HepG2 (cell line): Measurements from ENCODE around the gene DLX4. TPM values are rescaled to one million over a fixed set of nuclear protein-coding genes. Genes with fewer than 3 reads are reported as not detected.

Source experiments
- CCAR2 ChIP-seq: fragments of 200-400 bp; formaldehyde crosslinking; optimal IDR thresholded peaks from 2 replicates; pipeline ENCODE3; 2018; ENCODE audit warnings: low read depth, mild to moderate bottlenecking, low read length, moderate library complexity
- FOXK1 ChIP-seq: sonication (generic); formaldehyde crosslinking; IDR thresholded peaks from 2 replicates; pipeline ENCODE4 v1.4.0; 2020; ENCODE audit warnings: low read depth, missing genetic modification reagents, borderline replicate concordance
- FOXP1 ChIP-seq, 2 experiments: fragments of 450-650 bp in 1 of 2; IDR thresholded peaks; 2 replicates each; pipeline ENCODE4 v1.6.1; 2017 to 2018; ENCODE audit warnings: antibody characterized with exemption in 1 of 2
- GFI1 ChIP-seq: sonication (generic); formaldehyde crosslinking; IDR thresholded peaks from 2 replicates; pipeline ENCODE4 v1.5.0; 2020; ENCODE audit warnings: missing genetic modification reagents, mild to moderate bottlenecking, borderline replicate concordance
- HCFC1 ChIP-seq: fragments of 150-350 bp; IDR thresholded peaks from 2 replicates; pipeline ENCODE4 v1.6.1; 2014; ENCODE audit warnings: low read depth, low read length
- MBNL3 ChIP-seq: fragments of 250-450 bp; sonication (Bioruptor Pico); conservative IDR thresholded peaks from 2 replicates; pipeline ENCODE4 v1.8.0; 2022; ENCODE audit warnings: mild to moderate bottlenecking, inconsistent platforms
- MXI1 ChIP-seq: IDR thresholded peaks from 3 replicates; pipeline ENCODE4 v1.6.1; 2012; ENCODE audit warnings: low read depth, low read length, inconsistent platforms, borderline replicate concordance
- NFIB ChIP-seq: sonication (generic); formaldehyde crosslinking; IDR thresholded peaks from 2 replicates; pipeline ENCODE4 v1.9.0; 2021; ENCODE audit warnings: missing genetic modification reagents, mild to moderate bottlenecking, borderline replicate concordance
- NR1H2 ChIP-seq: sonication (generic); formaldehyde crosslinking; IDR thresholded peaks from 2 replicates; pipeline ENCODE4 v1.8.1; 2022; ENCODE audit warnings: low read depth, missing genetic modification reagents, borderline replicate concordance
- PCBP2 ChIP-seq: fragments of 200-400 bp; formaldehyde crosslinking; optimal IDR thresholded peaks from 2 replicates; pipeline ENCODE3; 2018; ENCODE audit warnings: low read length, low read depth; ENCODE audit not compliant: poor library complexity, severe bottlenecking
- POLR2AphosphoS2 ChIP-seq: IDR thresholded peaks from 2 replicates; pipeline ENCODE4 v1.6.1; 2011; ENCODE audit warnings: low read depth, low read length, improper control_type of control experiment
- RXRB ChIP-seq: IDR thresholded peaks from 2 replicates; pipeline ENCODE4 v1.6.1; 2016; ENCODE audit warnings: borderline replicate concordance, missing genetic modification reagents, missing compliant biosample characterization
- TEAD2 ChIP-seq: sonication (generic); formaldehyde crosslinking; IDR thresholded peaks from 2 replicates; pipeline ENCODE4 v1.9.0; 2021; ENCODE audit warnings: missing genetic modification reagents
- TGIF2 ChIP-seq: IDR thresholded peaks from 2 replicates; pipeline ENCODE4 v1.6.1; 2016; ENCODE audit warnings: control low read depth, missing compliant biosample characterization
- THAP9 ChIP-seq: sonication (generic); formaldehyde crosslinking; IDR thresholded peaks from 2 replicates; pipeline ENCODE4; 2020; ENCODE audit warnings: missing genetic modification reagents, mild to moderate bottlenecking, borderline replicate concordance
- ZBTB7A ChIP-seq: sonication (generic); formaldehyde crosslinking; IDR thresholded peaks from 2 replicates; pipeline ENCODE4 v1.8.0; 2022; ENCODE audit warnings: mild to moderate bottlenecking, missing genetic modification reagents
- ZFP37 ChIP-seq: sonication (generic); formaldehyde crosslinking; IDR thresholded peaks from 2 replicates; pipeline ENCODE4 v1.4.0; 2020; ENCODE audit warnings: missing genetic modification reagents, borderline replicate concordance
- ZNF160 ChIP-seq: sonication (generic); formaldehyde crosslinking; IDR thresholded peaks from 2 replicates; pipeline ENCODE4 v1.8.0; 2022; ENCODE audit warnings: mild to moderate bottlenecking, inconsistent platforms, missing genetic modification reagents
- ZNF24 ChIP-seq: fragments of 450-650 bp; IDR thresholded peaks from 2 replicates; pipeline ENCODE4 v1.6.1; 2017; ENCODE audit warnings: antibody characterized with exemption, mild to moderate bottlenecking
- ZNF883 ChIP-seq: sonication (generic); formaldehyde crosslinking; IDR thresholded peaks from 2 replicates; pipeline ENCODE4 v1.5.1; 2020; ENCODE audit warnings: mild to moderate bottlenecking, missing genetic modification reagents; ENCODE audit errors: not compliant biosample characterization
- polyA plus RNA-seq, 8 experiments: library from polyadenylated mRNA; depleted of rRNA in 3 of 8; stranded (reverse) in 7 of 8; unstranded in 1 of 8; fragments of >200 nt; fragmentation: Illumina TruSeq in 4 of 8; extraction: Trizol in 4 of 8; gene quantifications; 2 replicates each; pipeline versions ENCODE4 v1.2.1 to v1.2.3, GENCODE V29; 2011 to 2016; ENCODE audit warnings: low read depth in 4 of 8, missing spikeins in 1 of 8, mixed read lengths in 1 of 8; ENCODE audit not compliant: insufficient read depth in 1 of 8
- total RNA-seq, 5 experiments: library from RNA; depleted of rRNA; stranded (reverse); fragments of >200 nt; fragmentation: Illumina TruSeq; extraction: Trizol; gene quantifications; 2 replicates each; pipeline ENCODE4 v1.2.3, GENCODE V29; 2016; ENCODE audit warnings: low read depth in 1 of 5

The DLX4 gene
- total and polyA plus RNA-seq, 2 of the 13 experiments (the other 11 are each of a cell fraction or from before 2014, with no cell fraction given): 0.55 to 2.3 TPM

DNA sequence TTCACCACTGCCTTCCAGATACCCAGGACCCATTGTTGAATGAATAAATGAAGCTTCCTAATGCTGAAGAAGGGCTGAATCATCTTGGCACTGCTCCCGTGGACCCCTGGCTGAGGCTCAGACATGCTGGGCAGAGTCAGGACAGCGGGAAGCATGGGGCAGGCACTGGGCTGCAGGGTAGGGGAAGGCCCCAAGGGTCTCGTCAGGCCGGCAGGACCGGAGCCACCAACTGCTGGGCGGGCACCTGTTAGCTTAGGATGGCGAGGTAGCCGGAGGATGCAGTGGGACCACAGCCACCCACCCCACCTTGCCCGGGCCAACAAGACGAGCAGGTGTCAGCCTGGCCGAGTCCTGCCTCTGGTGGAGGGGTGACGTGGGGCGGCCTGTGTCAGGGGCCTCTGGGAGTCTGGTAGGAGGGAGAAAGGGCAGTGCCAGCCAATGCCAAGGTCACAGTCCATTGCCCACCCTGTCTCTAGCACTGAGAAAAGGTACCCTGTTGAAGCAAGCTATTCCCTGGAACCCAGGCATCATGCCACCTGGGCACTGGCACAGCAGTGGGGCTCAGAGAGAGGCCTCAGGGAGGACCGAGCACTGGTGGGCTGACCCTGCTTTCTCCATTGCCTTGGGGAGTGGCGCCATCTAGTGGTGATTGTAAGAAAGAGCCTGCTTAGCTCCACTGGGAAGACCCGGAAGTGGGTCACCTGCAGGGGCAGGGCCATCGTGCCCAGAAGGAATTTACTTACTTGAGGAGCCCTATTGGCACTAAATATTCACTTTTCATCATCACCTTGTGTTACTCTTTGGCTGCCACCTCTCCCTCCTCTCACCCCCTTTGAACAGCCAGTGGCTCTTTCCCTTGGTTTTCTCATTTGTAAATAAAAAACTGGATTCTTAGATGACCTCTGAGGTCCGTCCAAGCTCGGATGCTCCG is 29.0 kb downstream of the DLX4 start (continued):
- 0 out of 2 replicates have a peak, but pooled peaks have one; percentile 41 for TF ChIP-seq RXRB (CRISPR knock-in tag)
- no peak for TF ChIP-seq PCBP2
- TF ChIP-seq MXI1: no peak
- TF ChIP-seq FOXP1 (IDR thresholded peaks at IDR 0.05): no peak
- no peak for TF ChIP-seq FOXP1 (CRISPR knock-in tag; IDR thresholded peaks at IDR 0.05)
- TF ChIP-seq HCFC1: no peak
- TF ChIP-seq POLR2AphosphoS2: no peak
- TF ChIP-seq ZBTB7A: no peak
- TF ChIP-seq ZFP37 (CRISPR knock-in tag): no peak
- no peak for TF ChIP-seq ZNF24
- no peak for TF ChIP-seq MBNL3 (CRISPR knock-in tag)
- TF ChIP-seq NR1H2 (CRISPR knock-in tag): no peak
- peak; percentile 34 for TF ChIP-seq ZNF883 (CRISPR knock-in tag)
- TF ChIP-seq THAP9 (CRISPR knock-in tag): peak; percentile 68; the same call in 1 of the 2 replicates
- no peak for TF ChIP-seq CCAR2
- TF ChIP-seq ZNF160: no peak; the same call in 1 of the 2 replicates
- TF ChIP-seq GFI1 (CRISPR knock-in tag): no peak
- TF ChIP-seq TEAD2: no peak
- no peak for TF ChIP-seq NFIB (CRISPR knock-in tag)
- TF ChIP-seq FOXK1 (CRISPR knock-in tag): no peak
- TF ChIP-seq TGIF2 (CRISPR knock-in tag): 0 out of 2 replicates have a peak, but pooled peaks have one; percentile 29
